Cardiac septum (tissue), 1 donor: ENCODE measurements around the gene RAB34. TPM values are rescaled to one million over a fixed set of nuclear protein-coding genes. Genes with fewer than 3 reads are reported as not detected.

ENCODE experiments used
- DNase-seq: peaks from one replicate; pipeline ENCODE4 v3.0.0-alpha.2; 2020; ENCODE audit warnings: low spot score
- intact Hi-C: fragments of 100-400 bp; cut with DNase I; formaldehyde crosslinking; loops from one replicate; pipeline ENCODE4 v1.14.0; 2022
- total RNA-seq: library from RNA; stranded (reverse); fragmentation: NEBNext Ultra II Directional; extraction: Animal tissue kit (Norgen Biotek cat#: 25700); gene quantifications from one replicate; pipeline ENCODE4 v1.2.1, GENCODE V29; 2021
- donor health status: DM: no; HTN: no; CAD: no.

The RAB34 gene
- total RNA-seq, 1 donor from 2014 or later = 15.3 TPM

- no peak for DNase-seq
- intact Hi-C loops = no loop called here
These were observed 30.4 kb upstream of the RAB34 start for GRCh38 chr17:28747801-28748750.

GRCh38 chr17:28747051-28747691, 29.5 kb upstream of the RAB34 start:
- DNase-seq = no peak
- intact Hi-C loops = no loop called here

- no peak for DNase-seq
These were observed 29.0 kb upstream of the RAB34 start for GRCh38 chr17:28746611-28747050.

GRCh38 chr17:28745786-28746411, 28.2 kb upstream of the RAB34 start:
- intact Hi-C loops = no loop called here
- no peak for DNase-seq

More at GRCh38 chr17:28746611-28747050, 29.0 kb upstream of the RAB34 start:
- intact Hi-C loops = no loop called here

GRCh38 chr17:28744972-28745785, 27.5 kb upstream of the RAB34 start:
- no peak for DNase-seq
- intact Hi-C loops = loop anchor here (1.0 kb wide), 1 partner anchor 17 kb away; the partner anchor contains the start of gene NEK8

GRCh38 chr17:28744104-28744971, 26.7 kb upstream of the RAB34 start:
- intact Hi-C loops = loop anchor here (1.0 kb wide), 1 partner anchor 16 kb away; the partner anchor contains the start of gene NEK8
- DNase-seq = no peak

- DNase-seq = peak; percentile 87
- intact Hi-C loops = loop anchor here (1.0 kb wide), 1 partner anchor 15 kb away; the partner anchor contains the start of gene NEK8
These were observed 25.8 kb upstream of the RAB34 start, which contains the start of gene TRAF4 for GRCh38 chr17:28743243-28744103. TRAF4 (plus strand) TSS chr17:28744011; CDS start chr17:28744113, 102 bp downstream.

- no peak for DNase-seq
- intact Hi-C loops = no loop called here
These were observed 24.0 kb upstream of the RAB34 start for GRCh38 chr17:28741358-28742349.

GRCh38 chr17:28740406-28741357, 23.0 kb upstream of the RAB34 start:
- DNase-seq = no peak
- intact Hi-C loops = no loop called here

GRCh38 chr17:28738680-28739384, 21.2 kb upstream of the RAB34 start:
- no peak for DNase-seq
- intact Hi-C loops = no loop called here

- no peak for DNase-seq
These were observed 20.4 kb upstream of the RAB34 start for GRCh38 chr17:28737770-28738679.

GRCh38 chr17:28737316-28737715, 19.6 kb upstream of the RAB34 start:
- no peak for DNase-seq
- intact Hi-C loops = no loop called here

More at GRCh38 chr17:28737770-28738679, 20.4 kb upstream of the RAB34 start:
- intact Hi-C loops = no loop called here
